Stimulated activated CD8-positive, alpha-beta memory T cell treated with anti-CD3 and anti-CD28 coated beads, Interleukin-7, amount 100 ng/mL, for 1 hour (primary cell): Measurements from ENCODE around the gene PPP1R13L.
"Not testable (repeated sequence)": the region's sequence is repeated elsewhere in the genome, so short reads cannot be mapped to it uniquely, and the experiment has no call there.

Experiments
- DNase-seq, 2 donors: peaks; one replicate each; pipeline ENCODE4 v3.0.0-alpha.2; 2020; ENCODE audit warnings: low read depth in 2 of 2

Gene PPP1R13L

GRCh38 chr19:45345506-45345860 is 59.4 kb downstream of the PPP1R13L start:
- no peak for DNase-seq

- DNase-seq = no peak
These were observed 60.0 kb downstream of the PPP1R13L start for GRCh38 chr19:45344621-45345505.

- no peak for DNase-seq
These were observed 62.0 kb downstream of the PPP1R13L start for GRCh38 chr19:45342911-45343310.

DNA sequence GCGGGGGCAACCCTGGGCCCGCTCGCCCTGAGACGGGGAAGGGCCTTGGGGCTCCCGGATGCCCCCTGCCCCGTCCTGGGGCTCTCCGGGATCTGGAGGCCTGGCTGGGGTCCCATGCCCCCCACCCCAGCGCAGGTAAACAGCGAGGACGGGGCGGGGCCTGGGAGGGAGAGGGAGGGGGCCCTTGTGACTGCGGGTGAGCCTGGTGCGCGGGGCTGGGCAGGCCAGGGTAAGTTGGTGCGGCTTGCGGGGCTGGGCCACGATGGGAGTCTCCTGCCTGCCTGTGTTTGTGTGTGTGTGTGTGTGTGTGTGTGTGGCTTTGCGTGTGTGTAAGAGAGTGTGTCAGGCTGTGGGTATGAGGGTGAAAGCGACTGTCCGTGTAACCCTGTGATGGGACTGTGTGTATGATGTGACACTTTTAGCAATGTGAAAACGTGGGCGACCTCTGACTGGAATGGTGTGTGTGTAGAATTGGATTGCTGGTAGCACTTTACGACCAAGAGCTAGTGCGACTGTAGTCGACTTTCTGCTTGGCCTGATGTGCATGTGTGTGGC is 63.9 kb downstream of the PPP1R13L start:
- no peak for DNase-seq

GRCh38 chr19:45340232-45340898 is 64.5 kb downstream of the PPP1R13L start, which contains the start of gene KLC3:
KLC3 (plus strand) TSS chr19:45340750; CDS start chr19:45345542, 4,792 bp downstream.
- DNase-seq = no peak

- DNase-seq = no peak
These were observed 65.2 kb downstream of the PPP1R13L start for GRCh38 chr19:45339629-45340028.

GRCh38 chr19:45336696-45337251 is 68.1 kb downstream of the PPP1R13L start:
- DNase-seq = no peak

GRCh38 chr19:45334881-45335280 is 70.0 kb downstream of the PPP1R13L start:
- DNase-seq = not testable (repeated sequence)

GRCh38 chr19:45333609-45334303 is 71.1 kb downstream of the PPP1R13L start:
- no peak for DNase-seq

GRCh38 chr19:45331411-45331810 is 73.5 kb downstream of the PPP1R13L start:
- no peak for DNase-seq
